ENCODE results near the gene TXNDC11. TPM values are rescaled to one million over a fixed set of nuclear protein-coding genes. Genes with fewer than 3 reads are reported as not detected.

The TXNDC11 gene
- total and polyA plus RNA-seq, 2 experiments from 2014 or later: 24.5 to 25.9 TPM

GRCh38 chr16:11691771-11692170, 50.9 kb downstream of the TXNDC11 start:
- no peak for DNase-seq
- no peak overlapping the region for H3K9ac ChIP-seq
- H3K27me3 ChIP-seq (replicated peaks; ENCODE audit: insufficient read depth): no peaks in the 10 kb centered on the region
- no peak overlapping the region for H3K4me2 ChIP-seq (ENCODE audit: unreplicated experiment)
- peaks cover 2% of the 10 kb centered on the region for H3K4me1 ChIP-seq (ENCODE audit: insufficient read depth)
- peaks cover 41% of the 10 kb centered on the region for H3K36me3 ChIP-seq (ENCODE audit: low read depth)
- H2AFZ ChIP-seq: no peak overlapping the region
- peaks cover 16% of the 10 kb centered on the region for H3F3A ChIP-seq (ENCODE audit: insufficient read depth)
- H3K79me2 ChIP-seq (ENCODE audit: insufficient read depth): peaks cover 47% of the 10 kb centered on the region
- no peak overlapping the region for H3K4me3 ChIP-seq
- no peaks in the 10 kb centered on the region for H3K9me2 ChIP-seq (ENCODE audit: insufficient read depth)
- H3K9me3 ChIP-seq (ENCODE audit: low read depth): no peaks in the 10 kb centered on the region
- in situ Hi-C loops (cut with MboI): loop anchor here (25.0 kb wide), 1 partner anchor 729 kb away; no protein-coding TSS in a partner anchor
- no peak overlapping the region for H3K27ac ChIP-seq
- H4K20me1 ChIP-seq (ENCODE audit: insufficient read depth): no peaks in the 10 kb centered on the region; the same call in 1 of the 2 replicates
- TF ChIP-seq EZH2 (IDR thresholded peaks at IDR 0.05; ENCODE audit: insufficient read depth, poor library complexity, severe bottlenecking) (no peak), EZH2phosphoT487 (IDR thresholded peaks at IDR 0.05; ENCODE audit: insufficient read depth, low read depth) (no peak)
- 90 to 91% methylated on average over 15 of the region's 15 CpGs for WGBS, 2 experiments (ENCODE audit: low coverage in 1 of 2, low lambda C conversion rate in 2 of 2, missing lambda C conversion rate in 2 of 2)

DNA sequence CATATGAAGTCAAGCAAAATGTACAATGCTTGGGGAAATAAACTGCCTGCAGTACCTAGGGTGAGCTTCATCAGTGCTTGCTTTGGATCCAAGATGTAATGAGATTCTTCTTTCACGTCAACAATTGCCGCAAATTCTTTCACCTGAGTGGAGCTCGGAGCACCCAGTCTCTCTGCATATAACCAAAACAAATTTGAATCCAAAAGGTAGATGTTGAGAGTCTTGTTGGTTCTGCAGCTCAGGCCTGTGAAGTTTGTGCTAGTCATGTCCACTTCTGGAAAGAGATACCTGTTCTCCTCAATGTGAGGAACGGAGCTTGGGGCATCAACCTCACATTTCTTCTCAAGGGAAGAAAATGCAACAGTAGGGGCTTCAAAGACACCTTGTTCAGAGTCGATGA, 51.4 kb downstream of the TXNDC11 start:
- Histone ChIP-seq H3K36me3 (ENCODE audit: low read depth) (peaks cover 39% of the 10 kb centered on the region), H2AFZ (no peak overlapping the region), H3K79me2 (ENCODE audit: insufficient read depth) (peaks cover 44% of the 10 kb centered on the region), H3F3A (ENCODE audit: insufficient read depth) (peaks cover 19% of the 10 kb centered on the region), H4K20me1 (ENCODE audit: insufficient read depth) (no peaks in the 10 kb centered on the region; the same call in 1 of the 2 replicates), H3K27me3 (replicated peaks; ENCODE audit: insufficient read depth) (no peaks in the 10 kb centered on the region), H3K9me2 (ENCODE audit: insufficient read depth) (no peaks in the 10 kb centered on the region), H3K9ac (no peak overlapping the region), H3K4me3 (no peak overlapping the region), H3K4me1 (ENCODE audit: insufficient read depth) (peaks cover 8% of the 10 kb centered on the region), H3K9me3 (ENCODE audit: low read depth) (no peaks in the 10 kb centered on the region), H3K4me2 (ENCODE audit: unreplicated experiment) (no peak overlapping the region), H3K27ac (no peak overlapping the region)
- 95 to 98% methylated on average over 5 of the region's 5 CpGs for WGBS, 2 experiments (ENCODE audit: low coverage in 1 of 2, low lambda C conversion rate in 2 of 2, missing lambda C conversion rate in 2 of 2)
- in situ Hi-C loops (cut with MboI): loop anchor here (25.0 kb wide), 1 partner anchor 729 kb away; no protein-coding TSS in a partner anchor
- no peak for DNase-seq
- TF ChIP-seq EZH2phosphoT487 (IDR thresholded peaks at IDR 0.05; ENCODE audit: insufficient read depth, low read depth) (no peak), EZH2 (IDR thresholded peaks at IDR 0.05; ENCODE audit: insufficient read depth, poor library complexity, severe bottlenecking) (no peak)

GRCh38 chr16:11689031-11689840, 53.4 kb downstream of the TXNDC11 start:
- 78 to 85% methylated on average over 3 of the region's 3 CpGs for WGBS, 2 experiments (ENCODE audit: low coverage in 1 of 2, low lambda C conversion rate in 2 of 2, missing lambda C conversion rate in 2 of 2)
- H3K9ac ChIP-seq: no peak overlapping the region
- no peaks in the 10 kb centered on the region for H3K9me2 ChIP-seq (ENCODE audit: insufficient read depth)
- in situ Hi-C loops (cut with MboI): loop anchor here (25.0 kb wide), 1 partner anchor 727 kb away; no protein-coding TSS in a partner anchor
- H2AFZ ChIP-seq: no peak overlapping the region
- H3K79me2 ChIP-seq (ENCODE audit: insufficient read depth): peaks cover 24% of the 10 kb centered on the region
- no peak overlapping the region for H3K4me3 ChIP-seq
- TF ChIP-seq EZH2 (IDR thresholded peaks at IDR 0.05; ENCODE audit: insufficient read depth, poor library complexity, severe bottlenecking) (no peak), EZH2phosphoT487 (IDR thresholded peaks at IDR 0.05; ENCODE audit: insufficient read depth, low read depth) (no peak)
- H3K9me3 ChIP-seq (ENCODE audit: low read depth): no peaks in the 10 kb centered on the region
- H3K4me2 ChIP-seq (ENCODE audit: unreplicated experiment): no peak overlapping the region
- H3K36me3 ChIP-seq (ENCODE audit: low read depth): peaks cover 45% of the 10 kb centered on the region
- H3K27me3 ChIP-seq (replicated peaks; ENCODE audit: insufficient read depth): no peaks in the 10 kb centered on the region
- H3K4me1 ChIP-seq (ENCODE audit: insufficient read depth): peaks cover 15% of the 10 kb centered on the region
- peaks cover 30% of the 10 kb centered on the region for H3F3A ChIP-seq (ENCODE audit: insufficient read depth)
- H4K20me1 ChIP-seq (ENCODE audit: insufficient read depth): peaks cover 5% of the 10 kb centered on the region; the same call in 1 of the 2 replicates
- DNase-seq: no peak
- H3K27ac ChIP-seq: no peak overlapping the region

GRCh38 chr16:11688520-11688886, 54.2 kb downstream of the TXNDC11 start:
- H3K9ac ChIP-seq: no peak overlapping the region
- no peaks in the 10 kb centered on the region for H3K9me2 ChIP-seq (ENCODE audit: insufficient read depth)
- H3K79me2 ChIP-seq (ENCODE audit: insufficient read depth): peaks cover 16% of the 10 kb centered on the region
- peaks cover 51% of the 10 kb centered on the region for H3K36me3 ChIP-seq (ENCODE audit: low read depth)
- H3K27ac ChIP-seq: no peak overlapping the region
- peaks cover 37% of the 10 kb centered on the region for H3F3A ChIP-seq (ENCODE audit: insufficient read depth)
- no peak overlapping the region for H3K4me3 ChIP-seq
- TF ChIP-seq EZH2 (IDR thresholded peaks at IDR 0.05; ENCODE audit: insufficient read depth, poor library complexity, severe bottlenecking) (no peak), EZH2phosphoT487 (IDR thresholded peaks at IDR 0.05; ENCODE audit: insufficient read depth, low read depth) (no peak)
- peaks cover 5% of the 10 kb centered on the region; the same call in 1 of the 2 replicates for H4K20me1 ChIP-seq (ENCODE audit: insufficient read depth)
- H3K4me1 ChIP-seq (ENCODE audit: insufficient read depth): peaks cover 15% of the 10 kb centered on the region
- in situ Hi-C loops (cut with MboI): loop anchor here (25.0 kb wide), 1 partner anchor 726 kb away; no protein-coding TSS in a partner anchor
- H3K9me3 ChIP-seq (ENCODE audit: low read depth): no peaks in the 10 kb centered on the region
- no peak overlapping the region for H2AFZ ChIP-seq
- no peak for DNase-seq
- WGBS, 2 experiments (ENCODE audit: low coverage in 1 of 2, low lambda C conversion rate in 2 of 2, missing lambda C conversion rate in 2 of 2): 89 to 100% methylated on average over 1 of the region's 1 CpG
- no peaks in the 10 kb centered on the region for H3K27me3 ChIP-seq (replicated peaks; ENCODE audit: insufficient read depth)
- H3K4me2 ChIP-seq (ENCODE audit: unreplicated experiment): no peak overlapping the region

Data from GM23248 (cell line).